HG02571 (cell line): ENCODE results near the gene HPS4.

Experiments
- ATAC-seq: cut with Tn5 transposase; IDR thresholded peaks from one replicate; pipeline ENCODE4 v1.9.1; 2021; ENCODE audit warnings: mild to moderate bottlenecking, moderate library complexity; ENCODE audit not compliant: unreplicated experiment

The HPS4 gene

DNA sequence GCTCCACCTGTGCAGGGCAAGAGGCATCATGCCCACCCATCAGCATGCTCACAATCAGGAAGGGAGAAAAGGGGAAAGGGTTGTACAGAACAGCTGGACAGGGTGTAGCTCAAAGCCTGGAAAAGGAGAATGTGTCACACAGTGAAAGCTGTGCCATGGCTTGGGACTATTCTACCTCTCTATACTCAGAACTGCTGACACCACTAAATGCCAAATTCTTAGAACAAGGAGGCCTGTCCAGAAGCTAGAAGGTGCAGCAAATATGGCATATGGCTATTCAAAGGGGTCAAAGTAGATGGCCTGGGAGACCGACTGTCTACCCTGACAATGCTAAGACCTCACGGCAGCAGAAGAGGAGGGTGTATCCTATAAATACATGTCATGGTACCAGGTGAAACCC, 12.8 kb downstream of the HPS4 start:
- ATAC-seq = no peak

DNA sequence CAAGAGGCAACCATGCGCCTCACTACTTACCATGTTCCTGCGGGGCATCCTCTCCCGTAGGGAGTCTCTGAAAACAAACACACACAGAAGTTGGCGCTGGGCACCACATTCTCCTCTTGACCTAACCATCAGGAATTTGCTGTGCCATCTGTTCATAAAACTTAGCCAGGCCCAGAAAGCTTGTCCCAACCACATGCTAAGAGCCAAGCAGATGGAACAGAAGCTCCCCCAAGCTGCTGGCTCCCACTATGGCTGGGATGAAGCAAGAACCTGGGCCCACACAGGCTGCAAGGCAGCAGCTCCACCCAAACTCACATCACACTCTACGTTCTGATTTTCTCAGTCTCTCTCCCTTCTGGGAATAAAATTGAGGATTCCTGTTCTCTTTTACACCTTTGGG, 17.4 kb downstream of the HPS4 start:
- no peak for ATAC-seq

DNA sequence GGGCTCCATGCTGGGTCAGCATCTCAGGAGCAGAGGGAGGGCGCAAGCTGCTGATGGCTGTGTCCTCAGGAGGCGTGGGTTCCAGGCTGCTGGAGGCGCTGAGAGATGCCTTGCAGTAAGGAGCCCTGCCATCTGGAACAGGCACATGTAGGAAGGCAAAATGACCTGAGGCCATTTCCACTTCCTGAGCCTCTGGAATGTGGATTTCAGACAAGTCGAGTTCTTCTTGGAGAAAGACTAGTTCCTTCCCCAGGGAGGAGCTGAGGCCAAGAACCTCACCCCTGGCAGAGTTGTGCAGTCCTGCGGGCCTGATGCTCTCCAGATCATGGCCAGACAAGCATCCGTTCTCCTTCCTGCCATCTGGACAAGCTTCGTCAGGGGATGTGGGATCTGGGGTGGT, 19.3 kb downstream of the HPS4 start:
- no peak for ATAC-seq

DNA sequence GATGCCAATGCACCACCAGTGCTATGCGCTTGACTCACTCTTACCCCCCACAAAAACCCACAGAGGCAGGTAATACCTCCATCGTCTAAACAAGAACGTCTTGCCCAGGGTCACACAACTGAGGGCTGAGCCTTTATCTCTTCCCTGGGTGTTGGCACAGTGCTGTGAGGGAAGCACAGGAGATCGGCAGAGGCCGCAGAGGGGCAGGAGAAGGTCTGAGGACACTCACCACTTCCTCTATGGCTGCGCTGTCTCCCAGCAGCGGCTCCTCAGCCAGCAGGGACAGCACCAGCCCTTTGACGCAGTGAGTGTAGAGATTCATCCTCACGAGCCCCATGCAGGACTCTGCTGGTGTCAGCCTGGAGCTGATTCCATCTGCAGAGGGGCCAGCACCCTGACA, 19.9 kb downstream of the HPS4 start:
- no peak for ATAC-seq

DNA sequence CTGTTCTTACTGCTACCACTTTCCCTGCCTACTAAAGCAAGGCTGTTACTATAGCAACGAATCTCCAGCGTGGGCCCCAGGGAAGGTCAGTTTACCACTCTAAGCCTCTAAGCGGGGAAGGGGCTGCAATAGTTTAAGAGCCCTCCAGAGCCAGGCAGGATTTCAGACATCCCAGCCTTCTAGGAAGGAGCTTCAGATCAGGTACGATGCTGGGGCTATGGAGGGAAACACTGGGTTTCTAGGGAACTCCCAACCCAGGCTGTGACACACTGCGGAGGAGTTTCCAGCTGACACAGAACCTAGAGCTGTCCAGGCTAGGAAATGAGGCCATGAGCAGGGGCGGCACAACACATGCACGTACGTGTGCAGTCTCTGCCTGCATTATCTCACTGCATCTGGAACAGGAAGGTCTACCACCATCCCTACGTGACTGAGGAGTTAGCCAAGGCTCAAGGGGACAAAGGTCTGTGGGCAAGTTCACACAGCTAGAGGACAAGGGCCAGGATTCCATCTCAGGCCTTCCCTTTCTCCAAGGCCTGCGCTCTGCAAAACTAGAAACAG, 20.4 kb downstream of the HPS4 start:
- ATAC-seq = no peak

DNA sequence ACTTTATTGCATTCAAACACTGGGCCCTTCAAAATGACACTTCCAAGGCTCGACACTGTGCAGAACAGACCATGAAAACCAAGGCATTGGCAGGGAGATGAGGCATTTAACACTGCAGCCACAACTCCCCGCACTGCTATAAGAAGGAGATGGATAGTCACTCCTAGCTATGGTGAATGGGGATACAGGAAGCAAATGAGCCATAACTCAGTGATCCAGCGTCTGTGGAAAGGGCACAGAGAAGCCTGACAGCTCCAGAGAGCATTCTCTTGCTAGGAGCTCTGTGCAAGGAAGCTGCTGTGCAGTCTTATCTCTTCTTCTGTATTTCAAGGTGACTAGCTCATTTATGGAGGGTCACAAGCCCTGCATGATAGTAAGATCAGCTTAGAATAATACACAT, 20.9 kb downstream of the HPS4 start:
- ATAC-seq = no peak

DNA sequence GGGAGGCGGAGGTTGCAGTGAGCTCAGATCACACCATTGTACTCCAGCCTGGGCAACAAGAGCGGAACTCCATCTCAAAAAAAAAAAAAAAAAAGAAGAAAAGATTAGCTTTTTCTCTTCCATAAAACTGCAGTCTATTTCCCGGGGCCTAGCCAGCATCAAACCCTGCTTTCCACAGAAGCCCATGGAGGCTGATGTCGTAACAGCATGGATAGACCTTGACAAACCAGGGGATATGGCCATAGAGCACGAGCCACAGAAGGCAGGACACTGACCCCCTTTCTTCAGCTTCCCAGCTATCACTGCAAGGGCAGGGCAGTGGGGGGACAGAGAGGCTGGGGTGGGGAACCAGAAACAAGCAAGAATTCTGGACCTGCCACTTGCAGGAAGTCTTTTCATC, 21.5 kb downstream of the HPS4 start:
- ATAC-seq = no peak

DNA sequence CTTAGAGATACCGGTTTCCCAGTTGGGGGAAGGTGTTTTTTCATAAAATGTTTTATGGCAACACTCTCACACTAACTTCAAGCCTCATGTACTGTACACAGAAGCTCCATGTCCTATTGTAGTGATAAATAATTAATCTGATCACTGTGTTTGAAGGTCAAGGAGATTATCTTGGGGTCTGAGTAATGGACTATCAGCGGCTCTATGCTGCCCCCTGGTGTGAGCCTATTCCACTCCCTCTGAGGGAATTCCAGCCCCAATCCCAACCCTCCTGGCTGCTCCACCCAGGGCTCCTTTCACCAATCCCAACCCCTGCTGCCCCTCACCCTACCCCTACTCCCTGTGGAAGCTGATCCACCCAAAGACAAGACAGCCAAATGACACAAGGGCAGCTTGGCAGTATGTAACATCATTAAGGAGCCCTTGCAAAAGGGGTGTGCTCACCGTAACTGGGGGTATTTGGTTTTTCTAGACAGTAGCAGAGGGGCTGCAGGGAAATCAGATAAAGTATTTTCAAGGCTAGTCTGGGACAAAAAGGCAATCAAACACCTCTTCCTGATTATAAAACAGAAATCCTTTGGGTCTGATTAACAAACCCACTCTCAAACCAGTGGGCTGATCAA, 22.3 kb downstream of the HPS4 start:
- no peak for ATAC-seq

DNA sequence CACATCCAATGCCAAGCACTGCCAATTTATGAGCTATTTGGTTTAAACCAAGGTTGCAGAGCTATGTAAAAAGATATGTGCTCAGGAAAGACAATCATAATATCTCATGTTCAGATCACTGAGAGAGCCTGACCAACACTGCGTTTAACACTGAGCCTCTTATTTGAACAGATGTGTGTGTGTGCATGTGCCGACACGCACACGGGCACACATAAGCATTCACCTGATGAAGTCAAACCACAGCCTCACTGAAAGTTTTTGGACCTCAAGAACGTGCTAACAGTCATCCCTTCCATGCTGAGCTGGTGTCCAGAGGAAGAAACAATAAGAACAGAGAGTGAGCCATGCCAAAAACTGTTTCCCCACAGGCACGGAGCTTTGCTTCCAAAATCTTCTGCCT, 23.4 kb downstream of the HPS4 start:
- ATAC-seq = no peak

DNA sequence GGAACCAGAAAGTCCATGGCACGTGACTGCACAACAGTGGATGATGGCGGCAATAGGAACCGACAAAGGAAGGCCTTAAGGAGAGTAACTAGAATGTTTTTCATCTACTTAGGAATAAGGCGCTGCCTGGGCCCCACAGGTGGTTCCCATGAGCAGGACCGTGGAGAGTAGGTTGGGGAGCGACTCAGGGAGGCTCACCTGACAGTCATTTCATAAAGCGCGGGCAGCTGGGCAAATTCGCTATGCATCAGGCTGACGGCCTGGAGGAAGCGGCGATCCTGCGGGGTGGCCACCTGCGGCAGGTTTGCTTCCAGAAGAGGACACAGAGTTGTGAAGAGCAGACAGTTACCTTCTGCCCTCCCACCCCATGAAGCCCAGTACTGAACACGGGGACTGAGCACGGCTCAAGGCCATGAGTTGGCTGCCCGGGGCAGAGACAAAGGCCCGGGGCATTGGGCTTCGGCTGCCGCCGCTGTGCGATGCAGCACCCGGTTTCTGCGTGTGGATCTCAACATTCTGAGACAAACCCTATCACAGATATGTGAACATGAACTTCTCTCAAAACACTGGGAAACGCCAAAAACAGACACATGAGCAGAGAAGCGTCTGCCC, 25.8 kb downstream of the HPS4 start:
- no peak for ATAC-seq

DNA sequence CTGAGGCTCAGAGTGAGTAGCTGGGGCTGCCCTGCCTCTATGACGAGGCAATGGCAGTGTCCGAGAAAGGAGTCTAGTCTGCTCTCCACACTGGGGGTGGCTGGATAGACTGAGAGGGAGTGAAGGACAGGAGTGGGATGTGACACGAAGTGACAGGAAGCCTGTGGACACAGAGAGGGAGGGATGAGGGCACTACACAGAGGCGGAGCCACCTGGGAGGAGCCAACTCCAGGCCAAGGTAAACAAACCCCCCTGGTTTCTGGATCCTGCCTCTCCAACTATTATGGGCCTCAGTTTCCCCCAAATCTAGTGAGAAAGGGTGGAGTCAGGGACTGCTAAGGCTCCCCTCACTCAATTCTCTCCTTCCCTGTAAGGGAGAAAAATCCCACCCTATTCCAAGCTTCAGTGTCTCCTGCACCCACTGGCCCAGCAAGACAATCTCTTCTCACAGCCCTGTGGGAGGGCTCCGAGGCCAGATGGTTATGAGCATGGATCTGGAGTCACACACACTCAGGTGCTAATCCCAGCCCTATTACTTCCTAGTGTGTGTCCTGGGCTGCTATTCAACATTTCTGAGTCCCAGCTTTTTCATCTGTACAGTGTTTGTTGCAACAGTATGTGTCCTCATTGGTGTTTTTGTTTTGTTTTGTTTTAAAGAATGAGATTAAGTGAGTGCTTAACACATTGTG, 29.6 kb downstream of the HPS4 start:
- ATAC-seq = no peak

DNA sequence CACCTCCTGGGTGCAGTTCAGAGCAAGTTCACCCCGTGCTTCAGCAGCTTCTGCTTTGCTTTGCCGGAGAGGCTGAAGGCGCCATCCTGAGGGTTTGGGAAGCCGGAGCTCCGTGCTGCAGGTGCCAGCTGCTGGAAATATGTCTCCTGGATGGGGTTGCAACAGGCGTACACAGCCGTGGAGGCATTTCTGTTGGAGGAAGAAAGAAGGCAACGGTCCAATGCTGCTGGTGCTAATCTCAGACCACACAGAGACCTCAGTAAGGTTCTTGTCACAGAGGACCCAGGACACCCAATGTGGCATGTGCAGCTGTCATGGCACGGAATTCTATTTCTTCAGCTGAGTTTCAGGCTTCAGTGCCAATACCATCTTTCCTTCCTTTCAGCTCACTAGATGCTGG, 30.4 kb downstream of the HPS4 start:
- no peak for ATAC-seq

DNA sequence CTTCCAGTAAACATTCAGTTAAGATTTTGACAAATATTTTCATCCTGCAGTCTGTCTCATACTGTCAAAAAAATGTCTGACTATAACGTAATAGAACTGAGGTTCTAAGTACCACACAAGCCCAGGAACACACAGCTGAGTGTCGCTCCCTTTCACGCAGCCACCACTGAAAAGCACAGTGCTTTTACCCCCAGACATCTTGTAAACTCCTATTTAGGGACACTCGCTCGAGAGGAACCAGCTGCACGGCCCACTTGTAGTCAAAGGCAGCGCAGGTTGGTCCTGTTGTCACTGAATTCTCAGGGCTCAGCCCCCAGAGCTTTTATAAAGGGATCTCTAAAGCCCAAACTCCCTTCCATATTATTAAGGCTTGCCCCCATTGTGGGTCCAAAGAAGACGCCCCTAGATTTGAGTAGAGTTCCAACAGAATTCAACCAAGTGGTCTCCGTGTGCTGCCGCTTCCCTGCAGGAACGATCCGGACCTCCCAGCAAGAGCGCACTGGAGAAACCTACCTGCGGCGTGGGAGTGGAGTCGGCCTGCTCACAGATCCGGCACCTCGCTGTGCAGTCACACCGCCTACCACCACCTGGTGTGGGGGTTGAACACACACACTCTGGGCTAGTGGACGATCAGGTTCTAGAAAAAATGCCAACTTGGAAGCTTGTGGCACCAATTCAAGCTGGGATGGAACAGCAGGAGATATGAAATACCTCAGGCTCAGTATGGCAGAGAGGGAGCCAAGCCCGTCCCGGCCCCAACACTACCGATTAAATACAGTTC, 31.2 kb downstream of the HPS4 start:
- no peak for ATAC-seq

DNA sequence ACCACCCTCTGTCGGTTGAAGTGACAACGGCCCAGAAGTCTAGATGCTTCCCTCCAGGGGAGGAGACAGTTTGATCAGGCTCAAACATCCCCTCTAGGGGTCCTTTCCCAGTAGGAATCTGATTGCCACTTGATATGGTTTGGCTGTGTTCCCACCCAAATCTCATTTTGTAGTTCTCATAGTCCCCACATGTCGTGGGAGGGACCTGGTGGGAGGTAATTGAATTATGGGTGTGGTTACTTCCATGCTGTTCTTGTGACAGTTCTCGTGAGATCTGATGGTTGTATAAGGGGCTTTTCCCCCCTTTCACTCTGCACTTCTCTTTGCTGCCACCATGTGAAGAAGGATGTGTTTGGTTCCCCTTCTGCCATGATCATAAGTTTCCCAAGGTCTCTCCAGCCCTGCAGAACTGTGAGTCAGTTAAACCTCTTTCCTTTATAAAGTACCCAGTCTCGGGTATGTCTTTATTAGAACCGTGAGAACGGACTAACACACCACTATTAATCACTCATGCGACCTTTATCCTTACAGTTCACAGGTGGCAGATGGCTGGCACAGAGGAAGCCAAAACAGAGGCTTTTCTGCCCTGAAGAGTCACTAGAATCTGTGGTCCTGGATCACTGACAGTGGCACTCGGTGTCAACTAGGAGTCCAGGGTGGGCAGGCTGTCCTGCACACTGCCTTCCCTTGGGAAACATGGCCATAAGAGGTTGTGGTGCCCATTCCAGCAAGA, 33.0 kb downstream of the HPS4 start:
- ATAC-seq = no peak

DNA sequence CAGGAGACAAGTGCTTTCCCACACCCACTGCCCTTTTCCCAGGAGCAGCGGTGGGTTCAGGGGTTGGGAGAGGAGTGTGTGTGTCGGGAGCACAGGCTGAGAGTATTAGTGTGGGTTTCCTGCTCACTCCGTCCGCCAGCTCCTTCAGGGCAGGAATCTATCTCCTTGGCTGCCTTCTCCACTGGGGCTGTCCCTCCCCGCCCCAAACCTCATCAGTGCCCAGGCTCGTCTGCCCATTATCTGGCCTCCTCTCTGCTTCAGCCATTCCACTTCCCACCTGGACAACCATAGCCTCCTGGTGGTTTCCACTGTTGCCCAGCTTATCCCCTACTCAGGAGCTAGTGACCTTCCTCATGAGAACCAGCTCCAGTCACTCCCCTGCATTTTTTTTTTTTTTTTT, 34.6 kb downstream of the HPS4 start:
- ATAC-seq = no peak

DNA sequence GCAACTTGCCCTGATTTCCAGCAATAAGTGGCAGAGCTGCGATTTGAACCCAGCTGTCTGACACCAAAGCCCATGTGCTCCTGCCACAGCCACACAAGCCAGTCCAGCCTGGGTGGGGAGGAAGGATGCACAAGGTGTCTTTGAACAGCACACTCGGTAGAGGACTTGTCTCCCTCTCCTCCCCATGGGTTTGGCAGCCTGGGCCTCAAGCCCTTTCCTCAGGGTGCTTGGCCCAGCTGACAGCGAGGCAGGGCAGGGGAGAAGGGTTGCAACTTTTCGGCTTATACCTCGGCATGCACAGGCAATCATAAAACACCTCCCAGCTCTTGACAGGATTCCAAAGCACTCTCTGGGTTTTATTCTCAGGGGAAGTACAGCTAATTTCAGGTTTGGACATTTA, 35.2 kb downstream of the HPS4 start:
- ATAC-seq = no peak

DNA sequence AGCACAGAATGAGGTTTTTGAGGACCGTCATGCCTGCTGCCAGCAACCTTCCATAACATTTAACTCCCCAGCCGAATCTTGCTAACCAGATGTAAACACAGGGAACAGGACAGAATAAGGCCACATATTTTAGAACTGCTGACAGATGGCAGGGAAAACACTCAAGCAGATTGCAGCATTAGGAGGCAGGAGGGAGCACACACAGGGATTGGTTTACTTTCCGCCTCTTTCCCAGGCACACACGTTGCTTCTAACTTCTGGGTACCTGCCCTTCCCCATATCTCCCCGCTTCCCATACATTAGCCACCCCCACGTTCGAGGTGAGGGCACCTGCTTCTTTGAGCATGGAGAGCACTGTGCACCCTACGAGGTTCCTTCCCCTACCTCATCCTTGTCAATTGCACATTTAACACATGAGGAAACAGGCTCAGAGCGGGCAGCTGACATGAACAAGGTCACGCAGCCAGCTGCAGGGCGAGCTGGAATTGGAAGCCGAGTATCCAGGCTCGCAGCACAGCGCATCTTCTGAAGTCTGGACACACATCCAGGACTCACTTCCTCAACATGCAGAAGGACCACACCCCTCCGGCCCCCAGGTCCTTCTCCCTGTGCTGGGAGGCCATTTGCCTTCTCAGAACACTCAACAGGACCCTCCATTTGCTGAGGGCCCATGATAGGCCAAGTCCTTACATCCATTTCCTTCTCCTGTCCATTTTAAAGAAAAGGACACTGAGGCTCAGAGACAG, 35.8 kb downstream of the HPS4 start:
- ATAC-seq = no peak

DNA sequence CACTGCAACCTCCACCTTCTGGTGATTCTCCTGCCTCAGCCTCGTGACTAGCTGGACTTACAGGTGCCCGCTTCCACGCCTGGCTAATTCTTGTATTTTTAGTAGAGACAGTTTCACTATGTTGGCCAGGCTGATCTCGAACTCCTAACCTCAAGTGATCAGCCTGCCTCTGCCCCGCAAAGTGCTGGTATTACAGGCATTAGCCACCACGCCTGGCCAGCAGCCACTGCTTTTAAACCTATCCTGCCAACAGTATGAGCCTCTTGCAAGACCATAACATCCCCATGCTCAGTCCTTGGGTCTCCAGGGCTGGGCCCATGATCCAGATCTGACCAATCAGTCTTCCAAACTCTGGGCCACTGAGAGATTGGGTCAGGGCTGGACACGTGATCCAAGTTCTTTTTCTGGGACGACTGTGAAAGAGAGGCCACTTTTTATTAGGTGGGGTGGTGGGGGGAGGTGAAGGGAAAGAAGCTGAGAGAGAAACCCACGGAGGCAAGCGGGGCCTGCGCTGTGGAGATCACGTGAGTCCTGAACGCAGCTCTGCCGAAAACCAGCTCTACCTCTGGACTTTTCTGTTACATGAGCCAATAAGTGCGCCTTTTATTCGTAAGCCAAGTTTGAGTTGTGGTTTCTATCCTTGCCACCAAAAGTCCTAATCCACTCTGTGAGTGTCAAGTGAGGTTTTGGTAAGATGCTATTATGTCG, 36.6 kb downstream of the HPS4 start:
- no peak for ATAC-seq

DNA sequence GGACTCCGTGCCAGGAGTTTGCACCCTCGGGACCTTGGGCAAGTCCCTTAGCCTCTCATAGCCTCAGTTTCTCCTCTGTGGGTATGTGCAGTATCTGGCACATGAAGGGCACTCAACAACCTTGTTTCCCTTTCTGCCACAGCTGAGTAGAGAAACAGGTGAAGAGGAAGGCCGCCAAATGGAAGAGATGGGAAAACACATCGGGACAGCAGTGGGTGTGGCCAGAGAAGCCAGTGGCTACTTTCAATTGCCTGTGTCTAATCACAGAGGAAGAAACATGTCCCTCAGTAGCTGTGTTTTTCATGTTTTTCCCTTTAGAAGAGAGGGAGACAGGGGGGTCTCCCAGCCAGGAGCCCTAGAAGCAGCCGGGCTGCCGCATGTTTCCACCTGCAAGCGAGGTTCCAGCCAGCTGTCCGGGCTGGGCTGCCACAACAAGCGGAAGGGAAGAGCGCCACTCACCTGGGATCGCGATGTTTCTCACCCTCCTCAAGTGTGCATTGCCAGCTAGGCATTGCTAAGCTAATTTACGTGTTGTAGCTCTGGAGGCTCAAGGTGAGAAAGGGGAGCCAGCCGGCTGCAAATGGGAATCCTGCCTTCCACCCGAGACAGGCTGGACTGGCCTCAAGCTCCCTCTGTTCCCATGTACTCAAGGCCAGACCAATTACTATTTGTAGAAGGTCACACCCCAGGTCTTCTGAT, 37.9 kb downstream of the HPS4 start:
- no peak for ATAC-seq
